ENCODE data around the gene PLEKHH2.
"Not testable (repeated sequence)": the region's sequence is repeated elsewhere in the genome, so short reads cannot be mapped to it uniquely, and the experiment has no call there.

Gene PLEKHH2

GRCh38 chr2:43637030-43637803 lies at the start of gene PLEKHH2:
PLEKHH2 (plus strand) TSS chr2:43637260; CDS start chr2:43644674, 7,414 bp downstream.
- no peak within 1 kb of the TSS for H3K27ac ChIP-seq
- POLR2A ChIA-PET (ENCODE audit: low non-redundant PET), result interaction anchor here (0.6 kb wide), 2 partner anchors 18 to 41 kb away, joined by 5 to 7 read pairs; partner anchors contain the start of gene THADA
- CTCF ChIA-PET, result no interaction called here
- no peak for TF ChIP-seq CTCF (conservative IDR thresholded peaks at IDR 0.05; ENCODE audit: low read depth)
- DNase-seq (ENCODE audit: low spot score), result peak; percentile 99

- no peak for TF ChIP-seq CTCF (conservative IDR thresholded peaks at IDR 0.05; ENCODE audit: low read depth)
- CTCF ChIA-PET, result no interaction called here
These were observed 44.6 kb upstream of the PLEKHH2 start for GRCh38 chr2:43592443-43592842.

GRCh38 chr2:43593254-43593653 lies 43.8 kb upstream of the PLEKHH2 start:
- no peak for DNase-seq (ENCODE audit: low spot score)
- no peak overlapping the region for H3K27ac ChIP-seq
- CTCF ChIA-PET, result interaction anchor here (0.7 kb wide), 1 partner anchor 664 kb away, joined by 3 read pairs; no protein-coding TSS in a partner anchor
- POLR2A ChIA-PET (ENCODE audit: low non-redundant PET), result no interaction called here
- no peak for TF ChIP-seq CTCF (conservative IDR thresholded peaks at IDR 0.05; ENCODE audit: low read depth)

More at GRCh38 chr2:43592443-43592842, 44.6 kb upstream of the PLEKHH2 start:
- H3K27ac ChIP-seq, result no peak overlapping the region
- POLR2A ChIA-PET (ENCODE audit: low non-redundant PET), result no interaction called here
- DNase-seq (ENCODE audit: low spot score), result no peak

GRCh38 chr2:43594875-43595274 lies 42.2 kb upstream of the PLEKHH2 start:
- TF ChIP-seq CTCF (conservative IDR thresholded peaks at IDR 0.05; ENCODE audit: low read depth), result no peak
- no peak overlapping the region for H3K27ac ChIP-seq
- ChIA-PET CTCF (no interaction called here), POLR2A (ENCODE audit: low non-redundant PET) (no interaction called here)
- no peak for DNase-seq (ENCODE audit: low spot score)

- no peak for TF ChIP-seq CTCF (conservative IDR thresholded peaks at IDR 0.05; ENCODE audit: low read depth)
- H3K27ac ChIP-seq, result peak within 1 kb of the TSS; percentile 85
- CTCF ChIA-PET, result interaction anchor here (0.6 to 2.5 kb wide), 4 partner anchors 10 to 338 kb away, joined by 3 to 11 read pairs (median 4); no protein-coding TSS in a partner anchor
- DNase-seq (ENCODE audit: low spot score), result peak; percentile 98
- POLR2A ChIA-PET (ENCODE audit: low non-redundant PET), result interaction anchor here (0.5 to 0.7 kb wide), 2 partner anchors 41 to 115 kb away, joined by 3 to 7 read pairs; partner anchors contain the start of gene PLEKHH2
These were observed 41.3 kb upstream of the PLEKHH2 start, which contains the start of gene THADA for GRCh38 chr2:43595603-43596412. THADA (minus strand) TSS chr2:43596038; CDS start chr2:43592392, 3,646 bp downstream.

GRCh38 chr2:43600596-43600995 lies 36.5 kb upstream of the PLEKHH2 start:
- H3K27ac ChIP-seq; CTCF ChIA-PET; DNase-seq (ENCODE audit: low spot score); POLR2A ChIA-PET (ENCODE audit: low non-redundant PET): not testable (repeated sequence)

Measured in RWPE1 (cell line).